GM21447 (cell line): ENCODE measurements around the gene RAB7B.

Source experiments
- ATAC-seq: cut with Tn5 transposase; IDR thresholded peaks from one replicate; pipeline ENCODE4 v1.9.1; 2021; ENCODE audit not compliant: unreplicated experiment

Gene RAB7B

DNA sequence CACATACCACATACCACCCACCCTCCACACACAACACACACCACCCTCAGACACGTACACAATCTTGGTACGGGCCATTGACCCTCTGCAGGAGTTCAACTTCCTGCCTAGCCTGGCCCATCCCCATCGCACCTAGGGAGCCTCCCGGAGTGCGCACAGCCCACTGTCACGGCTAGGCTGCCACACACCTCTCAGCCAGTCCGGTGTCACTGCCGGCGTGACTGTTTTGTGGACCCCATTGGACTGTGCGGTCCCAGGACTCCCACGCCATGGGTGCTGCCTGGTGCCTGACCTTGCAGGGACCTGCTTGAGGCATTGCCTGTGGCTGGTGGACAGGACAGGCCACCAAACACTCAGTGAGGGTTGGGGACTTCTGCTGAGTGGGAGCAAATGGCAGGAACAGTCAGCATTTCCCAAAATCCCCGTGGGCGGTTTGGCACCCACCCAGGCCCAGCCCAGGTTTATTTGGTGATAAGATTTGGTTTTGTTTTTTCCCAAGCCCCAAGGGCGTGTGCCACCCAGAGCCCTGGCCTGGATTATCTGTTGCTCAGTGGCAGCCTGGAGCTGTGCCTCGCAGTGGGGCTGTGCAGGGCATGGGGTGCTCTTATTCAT is 27.7 kb downstream of the RAB7B start:
- no peak for ATAC-seq

DNA sequence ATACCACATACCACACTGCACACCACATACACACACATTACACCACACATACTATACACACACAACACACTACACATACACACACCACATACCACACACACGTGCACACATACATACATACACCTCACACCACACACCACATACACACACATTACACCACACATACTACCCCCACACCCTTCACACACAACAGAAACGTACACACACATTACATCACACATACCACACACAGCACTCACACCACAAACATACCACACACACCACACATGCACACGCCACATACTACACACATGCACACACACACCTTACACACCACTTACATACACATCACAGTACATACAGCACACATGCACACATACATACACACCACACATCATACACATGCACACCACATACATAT is 28.5 kb downstream of the RAB7B start:
- ATAC-seq = no peak

DNA sequence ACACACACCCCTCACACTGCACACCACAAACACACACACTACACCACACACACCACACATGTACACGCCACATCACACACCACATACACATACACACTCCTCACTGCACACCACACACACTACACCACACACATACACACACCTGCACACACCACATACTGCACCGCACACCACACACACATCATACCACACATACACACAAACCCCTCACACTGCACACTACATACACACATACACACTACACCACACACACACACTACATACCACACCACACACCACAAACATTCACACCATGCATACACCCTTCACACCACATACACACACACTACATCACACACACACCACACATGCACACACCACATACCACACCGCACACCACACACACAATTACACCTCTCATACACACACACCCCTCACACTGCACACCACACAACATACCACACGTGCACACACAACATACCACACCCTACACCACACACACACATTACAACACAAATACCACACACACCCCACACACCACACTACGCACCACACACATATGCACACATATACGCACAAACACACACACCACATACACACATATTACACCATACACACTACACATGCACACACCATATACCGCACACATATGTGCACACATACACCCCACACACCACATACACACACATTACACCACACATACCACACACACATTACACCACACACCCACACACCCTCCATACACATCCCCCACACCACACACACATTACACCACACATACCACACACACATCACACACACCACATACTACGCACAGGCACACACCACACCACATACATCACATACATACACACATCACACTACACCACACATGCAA is 29.6 kb downstream of the RAB7B start:
- ATAC-seq = no peak

DNA sequence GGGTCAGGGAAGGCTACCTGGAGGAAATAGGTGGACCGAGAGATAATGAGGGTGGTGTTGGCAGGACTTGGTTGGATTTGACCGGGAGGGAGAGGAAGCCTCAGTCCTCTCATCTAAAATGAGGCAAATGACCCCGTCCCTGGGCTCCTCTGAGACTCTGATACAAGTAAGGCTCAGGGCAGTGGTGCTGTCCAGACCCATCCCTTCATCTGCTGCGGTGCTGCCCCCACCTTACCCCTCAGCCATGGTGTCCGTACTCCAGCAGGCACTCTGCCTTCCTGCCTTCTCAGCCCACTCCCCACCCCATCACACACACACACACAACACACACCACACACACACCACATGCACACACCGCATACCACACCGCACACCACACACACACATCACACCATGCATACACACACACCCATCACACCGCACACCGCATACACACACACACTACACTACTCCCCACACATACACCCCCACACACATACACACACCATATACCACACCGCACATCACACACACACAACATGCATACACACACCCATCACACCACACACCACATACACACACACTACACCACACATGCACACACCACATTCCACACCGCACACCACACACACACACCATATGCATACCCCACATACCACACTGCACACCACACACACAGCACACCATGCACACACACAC is 30.6 kb downstream of the RAB7B start:
- no peak for ATAC-seq

DNA sequence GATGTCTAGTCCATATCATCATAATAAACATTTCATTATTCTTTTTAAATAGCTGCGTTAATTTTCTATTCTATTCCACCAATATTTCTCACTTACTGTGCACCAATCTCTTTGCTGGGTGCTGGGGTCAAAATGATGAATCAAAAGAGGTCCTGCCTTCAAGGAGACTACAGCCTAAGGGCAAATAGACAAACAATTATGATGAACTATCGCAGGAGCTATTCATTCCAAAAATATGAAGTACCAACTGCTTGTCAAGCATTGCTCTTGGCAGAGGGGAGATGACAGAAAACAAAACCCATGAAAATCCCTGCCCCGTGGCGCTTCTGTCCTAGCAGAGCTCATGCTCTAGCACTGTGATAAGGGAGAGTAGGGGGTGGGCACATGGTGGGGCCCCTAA is 31.1 kb downstream of the RAB7B start:
- ATAC-seq = no peak

DNA sequence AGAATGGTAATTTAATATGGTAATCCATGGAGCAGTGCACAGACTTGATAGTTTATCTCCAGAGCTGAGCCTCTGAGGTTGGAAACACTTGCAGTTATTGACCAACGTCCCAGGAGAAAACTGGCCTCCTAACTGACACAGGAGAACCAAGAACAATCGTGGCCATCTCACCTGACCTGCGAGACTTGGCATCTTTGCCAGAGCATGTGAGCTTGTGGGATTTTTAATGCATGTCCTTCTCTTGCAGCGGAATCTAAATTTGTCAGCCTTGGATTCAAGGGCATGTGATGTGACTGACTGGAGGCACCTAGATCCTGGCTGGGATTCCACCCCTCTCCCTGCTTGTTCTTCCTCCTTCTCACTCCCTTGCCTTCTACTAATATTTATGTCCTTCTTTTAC is 32.1 kb downstream of the RAB7B start:
- ATAC-seq = no peak

DNA sequence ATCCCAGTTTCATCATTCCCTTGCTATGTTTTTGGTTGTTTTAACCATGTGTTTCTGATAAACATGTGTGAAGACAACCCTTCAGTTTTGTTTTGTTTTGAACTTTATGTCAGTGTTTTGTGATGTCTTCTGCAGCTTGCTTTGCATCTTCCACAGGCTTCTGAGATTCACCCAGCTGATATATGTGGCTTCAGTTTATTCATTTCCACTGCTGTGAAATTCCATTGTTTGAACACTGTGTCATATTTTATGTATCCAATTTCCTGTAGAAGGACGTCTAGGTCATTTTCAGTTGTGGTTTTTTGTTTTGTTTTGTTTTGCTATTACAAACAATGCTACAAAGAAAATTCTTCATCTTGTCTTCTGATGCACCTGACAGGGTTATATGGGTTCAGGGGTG is 32.7 kb downstream of the RAB7B start:
- no peak for ATAC-seq

DNA sequence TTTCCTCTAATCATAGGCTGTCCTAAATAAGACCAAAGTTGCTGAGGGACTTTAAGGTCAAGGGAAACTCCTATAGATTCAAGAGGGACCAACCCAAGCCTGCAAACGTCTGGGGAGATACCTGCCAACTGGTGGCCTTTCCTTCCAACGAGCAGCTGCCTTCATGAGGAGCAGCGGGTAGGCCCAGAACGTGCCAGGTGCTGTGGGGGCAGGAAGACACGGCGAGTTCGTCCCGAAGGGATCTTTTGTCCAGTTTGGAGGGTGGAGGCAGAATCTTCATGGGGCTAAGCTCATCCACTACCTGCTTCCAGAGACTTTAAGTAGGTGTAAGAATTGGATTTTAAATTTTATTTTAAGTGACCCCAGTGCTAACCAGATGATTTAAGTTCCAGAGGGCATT is 34.0 kb downstream of the RAB7B start:
- no peak for ATAC-seq

DNA sequence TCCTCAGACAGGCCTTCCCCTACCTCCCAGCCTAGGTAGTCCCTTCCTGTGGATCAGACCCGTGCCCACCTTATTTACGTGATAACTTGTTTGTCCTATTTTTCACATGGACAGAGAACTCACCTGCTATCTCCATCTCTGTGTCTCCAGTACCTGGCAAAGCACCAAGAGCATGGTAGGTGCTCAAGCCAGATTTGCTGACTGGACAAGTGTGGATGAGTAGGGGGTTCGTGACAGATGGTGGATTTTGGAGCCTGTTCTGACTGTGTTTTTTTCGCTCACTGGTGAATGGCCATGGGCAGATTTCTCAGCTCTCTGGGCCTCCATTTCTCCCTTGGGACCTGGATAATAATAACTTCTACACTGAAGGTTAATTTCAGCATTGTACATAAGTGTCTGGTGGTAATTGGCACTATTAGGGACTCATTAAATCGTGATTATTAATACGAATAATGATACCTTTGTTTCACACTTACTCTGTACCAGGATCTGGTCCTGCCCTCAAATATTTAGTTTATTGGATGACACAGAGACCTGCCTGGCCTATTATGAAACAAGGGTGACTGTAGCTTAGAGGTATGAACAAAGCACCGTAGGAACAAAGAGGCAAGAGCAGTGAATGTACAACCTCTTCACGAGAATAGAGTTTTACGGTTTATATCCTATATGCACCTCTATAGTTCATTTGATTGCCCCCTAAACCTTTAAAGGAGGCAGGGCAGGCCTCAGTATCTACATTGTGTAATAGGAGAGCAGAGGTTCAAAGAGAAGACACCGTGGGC is 35.5 kb downstream of the RAB7B start:
- no peak for ATAC-seq

DNA sequence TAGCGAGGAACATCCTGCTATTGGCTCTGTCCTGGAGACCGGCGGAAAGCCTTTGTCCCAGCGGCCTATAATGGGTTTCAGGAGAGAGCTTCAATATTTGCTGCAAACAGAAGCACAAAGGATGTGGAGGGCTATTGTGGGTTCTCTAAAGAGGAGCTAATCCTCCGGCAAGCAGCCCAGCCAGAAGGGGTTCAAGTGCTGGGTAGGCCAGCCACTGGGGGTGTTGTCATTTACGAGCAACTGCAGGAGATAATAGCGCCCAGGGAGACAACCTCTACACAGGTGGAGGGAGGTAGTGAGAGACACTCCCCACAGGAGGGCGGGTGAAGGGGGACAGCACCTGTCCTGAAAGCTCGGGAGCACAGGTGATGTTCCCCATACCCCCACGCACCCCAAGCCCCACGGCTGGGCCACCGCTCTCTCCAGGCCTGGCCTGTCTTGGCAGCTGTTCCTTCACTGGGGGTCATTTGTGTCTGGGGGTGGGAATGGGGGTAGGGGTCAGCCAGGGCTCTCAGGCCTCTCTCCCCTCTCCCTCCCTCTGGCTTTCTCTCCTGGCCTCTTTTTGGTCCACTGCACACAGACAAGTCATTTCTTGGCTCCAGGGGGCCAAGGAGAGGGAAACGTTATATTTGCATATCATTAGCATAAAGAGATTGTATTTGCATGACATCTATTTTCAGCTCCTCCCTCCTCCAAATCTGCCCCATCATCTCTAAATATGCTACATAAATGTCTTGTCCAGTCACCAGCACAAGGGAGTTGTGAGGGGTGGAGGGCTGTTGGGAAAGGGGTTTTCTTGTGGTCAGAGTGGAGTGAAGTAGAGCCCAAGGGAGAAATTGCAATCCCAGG is 37.9 kb downstream of the RAB7B start:
- ATAC-seq = no peak

DNA sequence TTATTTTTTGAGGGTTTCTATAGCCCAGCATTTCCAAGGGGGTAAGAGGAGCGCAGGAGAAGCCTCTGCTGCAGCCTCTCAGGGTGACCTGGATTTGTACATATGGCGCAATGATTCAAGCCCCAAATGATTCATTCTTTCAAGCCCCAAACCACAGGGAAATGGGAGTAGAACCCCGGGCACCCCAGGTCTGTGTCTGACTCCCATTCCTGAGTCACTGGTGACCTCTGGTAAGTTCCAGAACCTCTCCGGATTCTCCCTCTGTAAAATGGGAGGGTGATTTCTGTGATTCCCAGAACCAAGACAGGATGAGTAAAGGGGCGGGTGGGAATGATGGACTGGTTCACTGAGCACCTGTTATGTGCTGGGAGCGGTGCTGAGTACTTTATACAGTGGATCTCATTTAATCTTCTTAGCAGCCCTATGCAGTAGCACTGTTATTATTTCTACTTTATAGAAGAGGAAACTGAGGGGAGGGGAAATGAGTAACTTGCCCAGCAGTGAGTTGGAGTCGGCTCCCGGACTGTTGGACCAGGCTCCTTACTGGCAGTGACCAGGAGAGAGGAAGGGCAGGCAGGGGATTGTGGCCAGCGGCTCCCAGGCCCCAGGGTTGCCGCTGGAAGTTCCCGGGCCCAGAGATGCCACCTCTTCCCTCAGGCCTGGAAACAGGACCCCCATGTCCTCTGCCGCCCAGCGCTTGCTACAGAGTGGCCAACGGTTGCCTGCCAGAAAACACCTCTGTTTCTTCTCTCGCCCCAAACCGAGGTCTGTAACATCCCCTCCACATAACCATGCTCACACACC is 39.6 kb downstream of the RAB7B start:
- no peak for ATAC-seq

DNA sequence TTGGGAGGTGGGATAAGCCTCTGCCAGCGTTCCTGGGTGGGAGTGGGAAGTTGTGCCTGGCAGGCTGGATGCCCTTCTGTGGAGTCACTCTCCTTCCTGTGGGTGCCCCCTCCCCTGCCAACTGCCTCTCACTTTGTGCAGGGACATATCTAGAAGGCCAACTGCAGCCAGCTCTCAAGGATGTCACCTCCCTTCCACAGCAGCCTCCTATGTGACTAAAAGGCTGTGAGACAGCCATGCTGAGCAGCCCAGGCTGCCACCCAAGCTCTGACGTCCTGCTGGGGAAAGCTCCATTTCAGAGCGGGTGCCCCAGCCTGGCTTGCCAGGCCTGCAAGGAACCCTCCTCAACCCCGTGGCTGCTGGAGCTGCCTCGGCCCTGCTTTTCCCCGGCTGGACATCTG is 40.4 kb downstream of the RAB7B start:
- ATAC-seq = no peak

DNA sequence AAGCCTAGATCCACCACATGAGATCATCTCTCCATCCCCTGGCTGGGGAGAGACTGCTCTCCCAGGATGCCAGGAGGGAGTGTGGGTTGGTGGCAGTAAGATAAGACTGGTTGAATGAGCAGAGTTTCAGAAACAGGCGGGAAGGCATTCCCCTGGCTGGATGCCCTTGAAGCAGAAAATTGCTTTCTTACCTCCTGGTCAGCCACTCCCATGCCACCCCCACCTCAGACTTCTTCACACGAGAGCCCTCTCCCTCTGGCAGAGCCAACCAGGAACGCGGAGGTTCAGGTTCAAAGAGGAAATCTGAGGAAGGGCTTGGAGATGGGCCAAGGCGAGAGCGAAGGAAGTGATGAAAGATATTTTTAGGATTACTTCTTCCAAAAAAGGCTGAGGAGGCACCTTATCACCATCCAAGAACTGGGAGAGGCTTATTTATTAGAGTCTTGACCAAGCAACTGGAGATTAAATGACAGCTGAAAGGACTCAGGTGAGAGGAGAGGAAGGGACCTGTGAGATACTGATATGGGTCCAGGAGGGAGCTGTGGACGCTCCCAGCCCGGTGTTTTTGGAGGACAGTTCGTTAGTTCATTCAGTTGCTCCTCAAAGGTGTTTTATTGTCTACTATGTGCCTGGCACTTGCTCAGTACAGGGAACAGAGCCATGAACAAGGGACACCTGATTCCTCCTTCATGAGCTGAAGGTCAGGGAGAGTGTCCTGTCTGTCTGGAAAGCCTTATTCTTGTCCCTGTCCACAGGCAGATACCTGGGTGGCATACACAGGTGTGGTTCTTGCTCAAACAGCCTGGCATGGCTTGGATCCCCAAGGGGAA is 41.0 kb downstream of the RAB7B start:
- ATAC-seq = no peak

DNA sequence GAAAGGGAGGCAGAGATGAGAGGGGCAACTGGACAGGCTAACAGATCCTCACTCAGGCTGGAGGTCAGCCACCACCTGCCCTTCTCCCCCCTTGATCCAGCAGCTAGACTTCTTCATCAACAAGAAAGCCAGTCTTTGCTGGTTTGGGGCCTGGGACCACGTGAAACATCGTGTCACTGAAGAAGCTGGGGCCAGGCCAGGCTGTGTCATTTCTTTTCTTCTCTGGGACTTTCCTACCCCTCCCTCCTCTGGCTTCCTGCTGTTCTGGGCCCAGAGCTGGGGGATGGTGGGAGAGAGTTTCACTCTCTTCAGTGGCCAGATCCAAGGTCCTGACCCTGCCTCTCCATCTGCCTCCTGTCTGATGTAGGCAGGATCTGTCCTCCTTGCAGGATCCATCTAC is 41.8 kb downstream of the RAB7B start:
- peak; percentile 58 for ATAC-seq

DNA sequence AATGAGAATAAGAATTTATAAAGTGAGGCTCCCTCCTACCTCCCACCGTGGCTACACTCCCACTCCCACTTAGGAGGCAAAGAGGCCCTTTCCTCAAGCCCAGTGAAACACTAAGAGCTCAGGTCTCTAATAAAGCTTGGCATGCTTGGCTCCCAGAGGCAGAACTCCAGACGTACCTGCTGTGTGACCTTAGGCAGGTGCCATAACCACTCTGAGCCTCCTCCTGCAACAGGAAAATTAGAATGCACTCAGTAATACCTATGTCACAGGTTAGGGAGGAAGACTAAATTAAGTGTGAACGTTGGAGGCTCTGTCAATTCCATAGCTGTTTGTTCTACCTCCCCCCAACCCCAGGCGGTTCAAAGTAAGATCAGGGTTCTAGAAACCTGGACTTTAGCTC is 43.4 kb downstream of the RAB7B start:
- no peak for ATAC-seq

DNA sequence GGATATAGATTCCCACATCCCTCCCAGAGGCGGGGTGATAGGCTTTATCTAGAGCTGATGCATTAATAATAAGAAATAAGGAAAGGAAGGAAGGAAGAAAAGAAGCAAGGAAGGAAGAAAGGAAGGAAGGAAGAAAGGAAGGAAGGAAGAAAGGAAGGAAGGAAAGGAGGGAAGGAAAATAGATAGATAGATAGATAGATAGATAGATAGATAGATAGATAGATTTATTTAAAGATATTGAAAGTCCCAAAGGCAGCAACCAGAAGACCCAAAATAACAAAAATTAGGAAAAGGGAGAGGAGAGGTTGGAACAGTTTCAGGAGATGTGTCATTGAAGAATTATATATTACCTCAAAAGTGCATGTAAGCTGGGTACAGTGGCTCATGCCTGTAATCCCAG is 47.7 kb downstream of the RAB7B start:
- no peak for ATAC-seq

DNA sequence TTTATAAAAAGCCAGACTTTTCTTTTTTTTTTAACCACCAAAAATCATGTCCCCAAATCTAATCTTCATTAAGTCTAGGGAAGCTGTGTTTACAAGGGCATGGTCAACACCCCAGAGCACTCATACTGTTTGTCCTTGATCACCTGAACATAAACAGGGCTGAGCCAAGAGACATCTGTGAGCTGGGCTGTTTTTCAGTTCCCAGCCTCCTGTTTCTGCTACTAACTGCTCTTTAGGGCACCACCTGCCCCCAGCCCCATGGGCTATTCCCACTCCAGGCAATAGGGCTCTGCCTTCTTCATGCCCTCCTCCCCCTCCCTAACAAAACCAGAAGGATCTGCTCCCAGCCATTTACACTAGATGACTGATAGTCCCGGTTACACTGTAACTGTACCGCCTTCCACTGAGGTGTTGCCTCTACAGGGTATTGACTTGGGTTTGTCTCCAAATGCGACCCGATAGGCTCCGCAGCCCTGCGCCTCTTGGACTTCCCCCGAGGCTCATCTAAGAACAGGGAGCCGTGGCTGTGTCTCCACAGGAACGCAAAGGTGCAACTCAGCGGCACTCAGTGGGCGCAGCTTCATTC is 48.3 kb downstream of the RAB7B start:
- ATAC-seq = no peak

DNA sequence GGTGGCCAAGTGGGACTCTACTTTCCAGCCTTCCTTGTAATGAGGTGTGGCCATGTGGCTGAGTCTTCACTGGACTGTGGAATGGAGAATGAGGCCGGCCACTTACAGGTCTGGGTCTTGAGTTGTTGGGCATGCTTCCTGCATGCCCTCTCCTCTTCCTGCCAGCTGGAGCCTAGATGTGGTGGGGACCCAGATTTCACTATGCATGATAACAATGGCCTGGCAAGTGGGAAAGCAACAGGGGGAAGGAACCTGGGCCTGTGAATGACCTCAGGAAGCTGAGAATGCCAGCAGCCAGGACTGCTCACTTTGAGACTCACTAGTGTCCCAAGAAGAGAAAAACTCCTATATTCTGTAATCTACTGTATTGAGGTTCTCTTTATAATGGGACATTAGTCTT is 51.4 kb downstream of the RAB7B start:
- no peak for ATAC-seq
